Inferior parietal cortex (tissue), 1 donor: ENCODE measurements around the gene ERVK3-1.
"Not testable (repeated sequence)": the region's sequence is repeated elsewhere in the genome, so short reads cannot be mapped to it uniquely, and the experiment has no call there.

Experiments
- DNase-seq: peaks from one replicate; pipeline ENCODE4 v3.0.0-alpha.2; 2016; ENCODE audit errors: extremely low spot score

ERVK3-1 gene

GRCh38 chr19:58304748-58305064, 471 bp upstream of the ERVK3-1 start:
- no peak for DNase-seq

- DNase-seq, result no peak
Measured at GRCh38 chr19:58305932-58306323, 751 bp downstream of the ERVK3-1 start.

GRCh38 chr19:58307736-58308135, 2.6 kb downstream of the ERVK3-1 start:
- DNase-seq, result no peak

- not testable (repeated sequence) for DNase-seq
Measured at GRCh38 chr19:58310685-58311084, 5.5 kb downstream of the ERVK3-1 start.

- DNase-seq, result peak; percentile 39
Measured at GRCh38 chr19:58311345-58311865, 6.2 kb downstream of the ERVK3-1 start.

- DNase-seq, result no peak
Measured at GRCh38 chr19:58315580-58315979, 10.4 kb downstream of the ERVK3-1 start.

GRCh38 chr19:58317476-58318072, 12.4 kb downstream of the ERVK3-1 start:
- DNase-seq, result no peak

GRCh38 chr19:58318297-58318696, 13.1 kb downstream of the ERVK3-1 start:
- DNase-seq, result no peak

- no peak for DNase-seq
Measured at GRCh38 chr19:58319241-58319640, 14.1 kb downstream of the ERVK3-1 start.

- DNase-seq, result no peak
Measured at GRCh38 chr19:58325311-58326022, 20.3 kb downstream of the ERVK3-1 start.

GRCh38 chr19:58326501-58326913, 21.3 kb downstream of the ERVK3-1 start:
- no peak for DNase-seq

- DNase-seq, result peak; percentile 98
Measured at GRCh38 chr19:58326914-58327726, 21.9 kb downstream of the ERVK3-1 start, which contains the start of gene ZSCAN22. ZSCAN22 (plus strand) TSS chr19:58326994; CDS start chr19:58334803, 7,809 bp downstream.

- DNase-seq, result no peak
Measured at GRCh38 chr19:58328999-58329398, 23.8 kb downstream of the ERVK3-1 start.

GRCh38 chr19:58330458-58330857, 25.3 kb downstream of the ERVK3-1 start:
- peak; percentile 86 for DNase-seq

- DNase-seq, result no peak
Measured at GRCh38 chr19:58332697-58333096, 27.5 kb downstream of the ERVK3-1 start.

- no peak for DNase-seq
Measured at GRCh38 chr19:58334691-58335249, 29.6 kb downstream of the ERVK3-1 start.

GRCh38 chr19:58335630-58336029, 30.5 kb downstream of the ERVK3-1 start:
- DNase-seq, result no peak

- no peak for DNase-seq
Measured at GRCh38 chr19:58336216-58336615, 31.0 kb downstream of the ERVK3-1 start.

- no peak for DNase-seq
Measured at GRCh38 chr19:58336820-58337219, 31.6 kb downstream of the ERVK3-1 start.

- no peak for DNase-seq
Measured at GRCh38 chr19:58338336-58338735, 33.2 kb downstream of the ERVK3-1 start.

GRCh38 chr19:58338825-58339558, 33.8 kb downstream of the ERVK3-1 start:
- DNase-seq, result no peak
